OCI-LY7 (cell line): ENCODE measurements around the gene CERS6.

ENCODE experiments used
- CTCF ChIP-seq: fragments of 200-600 bp; sonication (generic); conservative IDR thresholded peaks from 2 replicates; pipeline ENCODE4 v1.5.1; 2014; ENCODE audit warnings: mild to moderate bottlenecking, antibody characterized with exemption, low read length, moderate library complexity, mixed read lengths
- EZH2phosphoT487 ChIP-seq: fragments of 200-600 bp; sonication (generic); IDR thresholded peaks from 2 replicates; pipeline ENCODE4 v1.6.1; 2018; ENCODE audit warnings: low read depth, borderline replicate concordance, mild to moderate bottlenecking, mixed run types, antibody characterized with exemption, low read length, moderate library complexity, mixed read lengths

- no peak for TF ChIP-seq CTCF
- TF ChIP-seq EZH2phosphoT487, result no peak
These were observed 74.0 kb downstream of the CERS6 start for GRCh38 chr2:168529900-168530561.
